GM21526 (cell line): ENCODE results near the gene SOWAHC.

Experiments
- ATAC-seq: cut with Tn5 transposase; IDR thresholded peaks from one replicate; pipeline ENCODE4 v1.9.1; 2021; ENCODE audit warnings: moderate library complexity; ENCODE audit not compliant: unreplicated experiment, low FRiP score

The SOWAHC gene

DNA sequence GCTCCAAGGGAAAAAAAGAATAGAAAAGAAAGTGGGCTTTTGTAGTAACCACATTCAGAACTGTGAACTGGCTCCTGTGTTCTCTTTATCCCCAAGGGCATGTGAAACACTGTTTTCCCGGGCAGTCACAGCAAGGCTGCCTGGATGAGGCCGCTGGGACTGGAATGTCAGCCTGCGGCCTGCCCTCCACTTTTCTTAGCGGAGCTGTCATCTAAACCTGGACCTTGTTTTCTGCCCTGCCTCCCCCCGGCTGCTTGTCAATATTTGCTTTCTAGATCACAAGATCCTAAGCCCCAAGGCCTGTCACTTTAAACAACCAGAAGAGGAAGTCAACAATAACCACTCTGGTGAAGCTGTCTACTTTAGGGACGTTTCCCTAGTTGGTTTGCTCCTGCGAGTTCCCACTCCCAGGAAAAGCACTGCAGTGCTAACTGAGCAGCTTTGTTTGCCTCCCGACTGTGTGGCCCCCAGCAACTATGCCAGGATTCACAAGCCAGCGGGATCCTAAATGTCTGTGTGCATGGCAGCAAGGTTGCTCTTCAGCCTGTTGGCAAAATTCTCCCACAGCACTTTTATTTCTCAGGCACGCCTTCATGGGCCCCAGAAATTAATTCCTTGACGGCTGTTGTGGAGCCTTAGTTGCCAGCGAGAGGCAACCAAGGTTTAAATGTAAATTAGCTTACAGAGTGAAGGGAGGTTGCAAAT, 30.6 kb downstream of the SOWAHC start:
- ATAC-seq: no peak

DNA sequence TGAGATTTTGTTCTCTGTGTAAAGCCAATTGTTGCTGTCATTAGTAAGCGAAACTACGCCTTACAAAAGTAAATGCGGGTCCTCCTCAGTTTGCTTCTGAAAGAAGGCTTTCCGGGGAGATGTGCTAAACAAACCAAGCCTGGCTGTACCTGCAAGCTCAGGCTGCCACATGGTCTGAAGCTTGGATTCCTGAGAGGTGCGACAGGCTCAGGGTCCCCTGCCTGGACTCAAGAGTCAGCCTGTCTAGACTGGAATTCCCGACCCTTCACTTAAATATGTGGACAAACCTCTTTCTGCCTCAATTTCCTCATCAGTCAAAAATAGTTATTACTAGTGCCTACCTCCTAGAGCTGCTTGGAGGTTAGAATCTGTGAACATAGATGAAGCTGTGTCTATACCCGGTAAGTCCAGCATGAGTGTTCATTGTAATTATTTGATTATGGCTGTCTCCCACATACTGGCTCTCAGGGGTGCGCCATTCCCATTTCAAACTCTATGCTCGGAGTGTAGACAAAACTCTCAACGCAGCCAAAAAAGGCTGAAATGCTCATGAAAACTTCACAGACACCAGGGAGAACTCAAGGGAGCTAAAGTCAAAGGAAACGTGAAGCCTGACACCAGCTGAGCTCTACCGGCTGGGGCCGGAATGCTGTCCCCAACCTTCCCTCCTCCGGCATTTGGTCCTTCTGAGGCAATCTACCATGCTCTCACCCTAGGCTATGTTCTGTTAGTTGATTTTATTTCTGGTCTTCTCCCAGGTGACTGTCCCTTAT, 31.4 kb downstream of the SOWAHC start:
- ATAC-seq: no peak

DNA sequence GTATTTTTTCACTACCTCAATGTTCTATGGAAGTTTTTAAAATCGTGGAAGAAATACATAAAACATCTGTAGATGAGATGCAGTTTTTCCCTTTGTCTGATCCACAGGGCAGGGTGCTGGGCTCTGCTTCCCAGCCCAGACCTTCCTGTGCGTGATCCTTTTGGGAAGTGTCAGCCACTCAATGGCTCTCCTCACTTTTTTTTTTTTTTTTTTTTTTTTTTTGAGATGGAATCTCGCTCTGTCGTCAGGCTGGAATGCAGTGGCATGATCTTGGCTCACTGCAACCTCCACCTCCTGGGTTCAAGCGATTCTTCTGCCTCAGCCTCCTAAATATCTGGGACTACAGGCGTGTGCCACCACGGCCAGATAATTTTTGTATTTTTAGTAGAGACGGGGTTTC, 32.8 kb downstream of the SOWAHC start:
- no peak for ATAC-seq

DNA sequence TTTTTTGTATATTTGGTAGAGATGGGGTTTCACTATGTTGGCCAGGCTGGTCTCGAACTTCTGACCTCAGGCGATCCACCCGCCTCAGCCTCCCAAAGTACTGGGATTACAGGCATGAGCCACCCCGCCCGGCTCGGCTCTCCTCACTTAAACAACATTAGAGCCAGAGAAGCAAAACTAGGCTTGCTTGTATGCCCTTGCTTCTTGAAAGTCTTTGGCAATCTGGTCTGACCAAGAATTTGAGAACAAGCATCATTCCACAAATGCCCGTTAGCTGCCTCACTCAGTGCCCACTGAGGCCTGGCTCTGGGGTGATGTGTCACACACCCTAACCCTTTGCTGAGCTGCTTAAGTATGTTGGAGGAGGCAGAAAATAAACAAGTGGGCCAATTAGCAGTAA, 33.5 kb downstream of the SOWAHC start:
- no peak for ATAC-seq

DNA sequence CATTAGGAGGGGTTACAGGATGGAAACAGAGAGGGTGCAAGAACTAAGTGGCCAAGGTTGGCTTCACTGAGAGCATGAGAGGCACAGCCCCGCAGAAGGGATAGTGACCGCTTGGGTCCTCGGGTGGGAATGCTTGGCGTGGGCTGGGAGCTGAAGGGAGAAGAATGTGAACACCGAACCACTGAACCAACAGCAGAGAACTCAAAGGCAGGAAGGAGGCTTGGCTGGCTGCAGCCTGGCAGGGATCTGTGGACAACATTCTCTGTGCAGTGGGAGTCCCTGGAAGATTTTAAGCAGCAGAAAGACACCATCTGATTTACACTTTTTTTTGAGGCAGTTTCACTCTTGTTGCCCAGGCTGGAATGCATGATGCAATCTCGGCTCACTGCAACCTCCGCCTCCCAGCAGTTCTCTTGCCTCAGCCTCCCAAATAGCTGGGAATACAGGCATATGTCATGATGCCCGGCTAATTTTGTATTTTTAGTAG, 33.9 kb downstream of the SOWAHC start:
- no peak for ATAC-seq

DNA sequence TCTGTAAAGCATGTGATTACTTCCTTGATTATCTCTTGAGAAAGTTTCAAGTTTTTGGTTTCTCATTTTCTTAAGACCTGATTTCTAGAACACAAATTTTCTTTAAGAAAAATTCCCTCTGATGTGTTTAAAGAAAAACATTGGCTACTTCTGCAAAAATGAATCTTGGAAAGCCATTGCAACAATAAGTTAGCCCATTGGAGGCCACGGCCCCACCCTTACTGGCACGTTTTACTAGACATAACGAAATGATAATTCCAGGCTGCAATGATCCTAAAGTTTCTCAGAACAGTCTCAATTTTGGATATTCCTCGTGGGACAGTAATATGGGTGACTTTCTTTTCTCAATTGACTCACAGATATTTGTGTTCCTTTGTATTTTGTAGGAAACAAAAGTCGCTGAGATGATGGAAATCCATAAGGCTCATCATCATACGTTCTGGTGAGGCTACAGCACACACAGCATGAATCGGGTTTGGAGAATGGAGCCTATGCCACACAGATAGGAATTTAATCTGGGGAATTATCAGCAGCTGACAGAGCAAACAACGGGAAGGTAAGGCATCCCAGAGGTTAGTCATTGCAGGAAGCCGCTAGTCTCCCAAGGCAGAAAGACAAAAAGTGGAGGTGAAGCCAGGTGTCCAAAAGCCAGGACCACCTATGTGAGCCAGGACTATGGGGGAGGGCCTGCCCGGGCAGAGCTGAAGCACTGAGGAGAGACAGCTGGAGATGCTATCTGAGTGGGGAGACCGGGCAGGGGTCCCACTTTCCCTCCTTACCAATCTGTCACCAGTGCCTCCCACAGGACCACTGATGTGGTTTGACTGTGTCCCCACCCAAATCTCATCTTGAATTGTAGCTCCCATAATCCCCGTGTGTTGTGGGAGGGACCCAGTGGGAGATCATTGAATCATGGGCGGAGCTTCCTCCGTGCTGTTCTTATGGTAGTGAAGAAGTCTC, 35.9 kb downstream of the SOWAHC start:
- ATAC-seq: no peak

DNA sequence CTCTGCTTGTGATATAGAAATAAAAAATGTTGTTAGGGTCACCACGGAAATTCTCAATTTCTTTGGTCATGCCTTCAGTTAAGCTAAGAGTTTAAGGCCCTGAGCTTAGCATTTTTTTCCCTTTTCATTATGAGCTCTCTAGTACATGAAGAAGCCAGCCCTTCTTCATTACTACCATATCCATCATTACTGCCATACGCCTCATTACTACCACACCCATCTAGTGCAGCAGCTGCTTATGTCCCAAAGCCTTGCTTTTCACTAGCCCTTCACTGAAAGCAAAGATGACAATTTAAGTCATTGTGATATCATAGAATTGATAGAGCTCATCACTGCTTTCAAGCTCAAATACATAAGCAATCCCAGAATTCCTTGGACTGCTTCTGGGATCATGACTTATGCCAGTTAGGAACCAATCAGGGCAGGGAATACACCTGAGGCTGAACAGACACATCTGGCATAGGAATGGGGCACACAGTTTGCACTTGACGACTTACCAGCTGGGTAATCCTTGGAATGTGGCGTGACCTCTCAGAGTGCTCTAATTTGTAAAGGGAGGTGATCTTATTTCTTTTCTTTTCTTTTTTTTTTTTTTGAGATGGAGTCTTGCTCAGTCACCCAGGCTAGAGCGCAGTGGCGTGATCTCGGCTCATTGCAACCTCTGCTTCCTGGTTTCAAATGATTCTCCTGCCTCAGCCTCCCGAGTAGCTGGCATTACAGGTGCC, 40.3 kb downstream of the SOWAHC start:
- no peak for ATAC-seq

DNA sequence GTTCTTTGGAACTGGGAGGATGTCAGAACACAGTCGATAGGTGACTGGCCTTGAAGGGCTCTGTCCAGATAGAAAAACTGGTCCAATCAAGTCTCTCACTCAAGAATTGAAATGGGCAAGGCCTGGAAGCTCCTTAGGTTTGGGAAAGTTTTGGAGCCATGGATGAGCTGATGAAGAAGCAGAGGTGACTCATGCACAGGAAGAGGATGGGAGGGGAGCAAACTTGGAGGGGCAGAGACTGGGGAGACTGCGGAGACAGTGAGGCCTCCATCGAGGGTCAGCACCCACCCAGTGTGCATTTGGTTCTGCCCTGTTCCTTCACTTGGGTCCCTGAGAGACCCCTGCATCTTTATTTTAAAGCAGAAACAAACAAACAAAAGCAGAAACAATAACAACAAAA, 41.1 kb downstream of the SOWAHC start:
- ATAC-seq: no peak

DNA sequence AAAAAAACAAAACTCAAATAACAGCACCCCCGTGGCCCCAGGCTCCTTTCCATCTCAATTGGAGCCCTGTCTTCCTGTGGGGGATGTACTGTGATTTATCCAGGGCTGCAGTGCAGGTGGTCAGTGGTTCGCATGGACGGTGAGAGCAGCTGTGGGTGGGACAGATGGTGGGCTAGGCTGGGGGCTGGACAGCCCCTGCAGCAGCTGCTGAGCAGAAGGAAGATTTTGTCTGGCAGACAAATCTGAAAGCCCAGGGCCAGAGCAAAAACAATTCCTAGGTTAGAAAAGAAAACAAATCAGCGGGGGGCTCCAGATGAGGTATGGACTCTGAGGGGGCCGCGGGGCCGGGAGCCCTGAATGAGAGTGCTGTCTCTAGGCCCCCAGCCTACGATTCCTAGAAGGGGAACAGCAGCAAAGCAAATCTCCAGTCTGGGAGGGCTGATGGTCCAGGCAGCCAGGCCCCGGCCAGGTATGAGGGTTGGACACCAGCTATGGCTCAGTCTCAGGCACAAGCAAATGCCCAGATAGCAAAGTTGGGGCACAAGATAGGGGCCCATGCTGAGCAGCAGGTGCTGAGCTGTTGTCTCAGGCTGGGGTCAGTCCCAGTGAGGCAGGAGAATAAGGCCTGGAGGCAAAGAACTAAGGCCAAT, 45.4 kb downstream of the SOWAHC start:
- no peak for ATAC-seq

DNA sequence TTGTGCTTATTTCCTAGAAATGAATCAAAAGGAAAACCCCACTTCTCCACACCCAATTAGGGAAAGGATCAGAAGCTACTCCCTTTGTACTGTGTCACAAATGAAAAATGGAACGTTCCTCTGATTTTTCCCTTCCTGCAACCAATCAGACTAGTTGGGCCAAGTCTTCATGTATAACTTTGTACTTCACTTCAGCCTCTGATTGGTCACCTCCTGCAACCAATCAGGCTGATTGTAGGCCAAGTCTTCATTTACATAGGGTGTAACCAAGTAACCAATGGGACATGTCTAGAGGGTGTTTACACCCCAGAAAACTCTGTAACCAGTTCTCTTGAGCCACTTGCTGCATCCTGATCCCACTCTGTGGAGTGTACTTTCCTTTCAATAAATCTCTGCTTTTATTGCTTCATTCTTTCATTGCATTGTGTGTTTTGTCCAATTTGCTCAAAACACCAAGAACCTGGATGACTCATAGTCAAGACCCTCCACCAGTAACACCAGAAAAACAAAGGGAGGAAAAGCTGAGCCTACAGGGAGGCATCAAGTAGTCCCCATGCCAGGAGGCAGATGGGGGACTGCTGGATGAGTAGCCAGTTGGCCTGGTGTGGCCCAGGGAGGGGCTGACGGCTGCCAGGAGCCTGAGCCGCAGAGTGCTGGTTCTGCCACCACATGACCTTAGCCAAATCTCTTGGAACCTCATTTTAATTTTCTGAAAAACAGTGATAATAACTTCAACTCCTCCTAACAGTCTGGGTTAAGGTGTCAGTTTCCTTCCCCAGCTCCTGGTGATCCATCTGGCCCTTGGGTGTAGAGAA, 46.1 kb downstream of the SOWAHC start:
- no peak for ATAC-seq

DNA sequence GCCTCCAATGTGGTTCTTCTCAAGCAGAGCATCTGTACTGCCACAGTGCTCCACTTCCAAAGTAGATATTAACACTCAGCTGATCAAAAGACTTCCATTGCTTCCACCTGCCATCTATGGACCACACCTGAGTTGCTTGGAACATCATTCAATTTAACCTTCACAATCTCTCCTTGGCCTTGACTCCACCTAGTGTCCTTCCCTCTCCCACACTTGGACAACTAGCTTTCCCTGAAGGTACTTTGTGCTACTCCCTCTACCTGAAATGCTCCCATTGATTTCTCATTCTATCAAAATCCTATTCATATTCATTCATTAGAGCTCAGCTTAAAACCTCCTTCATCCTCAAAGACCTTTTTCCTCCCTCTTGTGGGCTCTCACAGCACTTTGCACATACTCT, 48.7 kb downstream of the SOWAHC start:
- no peak for ATAC-seq

DNA sequence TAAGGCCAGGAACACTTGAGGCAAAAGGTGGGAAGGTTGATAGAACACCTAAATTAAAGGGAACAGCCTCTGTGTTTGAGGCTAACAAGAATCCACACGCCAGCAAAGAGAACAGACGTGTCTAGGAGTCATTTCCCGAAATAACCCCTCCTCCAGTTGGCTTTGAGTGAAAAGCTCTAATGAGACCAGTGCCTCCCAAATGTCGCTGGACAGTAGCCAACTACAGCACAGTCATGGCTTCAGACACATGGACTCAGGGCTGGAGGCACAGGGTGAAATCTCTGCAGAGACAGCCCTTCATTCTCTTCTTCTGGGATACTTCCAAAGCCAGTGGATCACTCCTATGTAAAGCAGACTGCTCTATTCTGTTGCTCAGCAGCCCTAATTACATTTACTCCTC, 49.6 kb downstream of the SOWAHC start:
- ATAC-seq: no peak

DNA sequence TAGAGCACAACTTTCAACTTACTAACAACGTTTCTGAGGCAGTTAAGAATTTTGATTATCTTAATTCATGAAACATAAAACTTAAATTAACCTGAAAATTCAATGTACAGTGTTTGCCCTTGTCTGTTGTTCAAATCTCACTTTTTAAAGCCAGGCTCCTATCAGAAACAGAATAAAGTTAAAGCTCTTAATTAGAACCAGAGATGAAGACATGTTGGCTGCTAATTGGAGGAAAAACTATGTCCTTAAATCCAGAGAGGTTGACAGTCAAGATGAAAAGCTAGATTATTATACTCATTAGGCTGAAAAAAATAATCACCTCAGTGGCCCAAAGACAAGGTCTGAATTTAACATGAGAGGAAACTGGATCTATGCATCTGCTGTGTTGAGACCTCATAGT, 52.3 kb downstream of the SOWAHC start:
- ATAC-seq: no peak
